GM11168 (cell line): ENCODE data around the gene ZC2HC1B.

ENCODE experiments used
- in situ Hi-C: fragments of 300-500 bp; cut with MboI; formaldehyde crosslinking; loops from one replicate; pipeline ENCODE4 v1.12.0; 2022; ENCODE audit warnings: low sequenced_read_pairs; ENCODE audit not compliant: unreplicated experiment

Gene ZC2HC1B

GRCh38 chr6:143928853-143929252 lies 64.6 kb downstream of the ZC2HC1B start:
- in situ Hi-C loops: no loop called here

GRCh38 chr6:143929975-143930374 lies 65.7 kb downstream of the ZC2HC1B start:
- in situ Hi-C loops: no loop called here

GRCh38 chr6:143934331-143934730 lies 70.1 kb downstream of the ZC2HC1B start:
- in situ Hi-C loops: no loop called here

GRCh38 chr6:143934867-143935266 lies 70.6 kb downstream of the ZC2HC1B start:
- in situ Hi-C loops: no loop called here

- in situ Hi-C loops: no loop called here
Measured at GRCh38 chr6:143936347-143936746, 72.1 kb downstream of the ZC2HC1B start.

- in situ Hi-C loops: no loop called here
Measured at GRCh38 chr6:143936778-143937667, 72.7 kb downstream of the ZC2HC1B start.

- in situ Hi-C loops: no loop called here
Measured at GRCh38 chr6:143937668-143937970, 73.3 kb downstream of the ZC2HC1B start.

- in situ Hi-C loops: no loop called here
Measured at GRCh38 chr6:143939364-143939763, 75.1 kb downstream of the ZC2HC1B start.

- in situ Hi-C loops: no loop called here
Measured at GRCh38 chr6:143940011-143940597, 75.8 kb downstream of the ZC2HC1B start.

GRCh38 chr6:143941852-143942627 lies 77.8 kb downstream of the ZC2HC1B start:
- in situ Hi-C loops: no loop called here

GRCh38 chr6:143948208-143948607 lies 83.9 kb downstream of the ZC2HC1B start:
- in situ Hi-C loops: no loop called here

GRCh38 chr6:143949535-143949934 lies 85.3 kb downstream of the ZC2HC1B start:
- in situ Hi-C loops: no loop called here

GRCh38 chr6:143949962-143950361 lies 85.7 kb downstream of the ZC2HC1B start:
- in situ Hi-C loops: no loop called here

GRCh38 chr6:143950875-143951274 lies 86.6 kb downstream of the ZC2HC1B start:
- in situ Hi-C loops: no loop called here

- in situ Hi-C loops: no loop called here
Measured at GRCh38 chr6:143952060-143952778, 87.9 kb downstream of the ZC2HC1B start.

- in situ Hi-C loops: no loop called here
Measured at GRCh38 chr6:143952947-143953701, 88.8 kb downstream of the ZC2HC1B start.

- in situ Hi-C loops: no loop called here
Measured at GRCh38 chr6:143953922-143954321, 89.6 kb downstream of the ZC2HC1B start.

- in situ Hi-C loops: no loop called here
Measured at GRCh38 chr6:143955971-143956370, 91.7 kb downstream of the ZC2HC1B start.

- in situ Hi-C loops: no loop called here
Measured at GRCh38 chr6:143957679-143958274, 93.5 kb downstream of the ZC2HC1B start.
